ENCODE results near the gene ACTR5.

DNA sequence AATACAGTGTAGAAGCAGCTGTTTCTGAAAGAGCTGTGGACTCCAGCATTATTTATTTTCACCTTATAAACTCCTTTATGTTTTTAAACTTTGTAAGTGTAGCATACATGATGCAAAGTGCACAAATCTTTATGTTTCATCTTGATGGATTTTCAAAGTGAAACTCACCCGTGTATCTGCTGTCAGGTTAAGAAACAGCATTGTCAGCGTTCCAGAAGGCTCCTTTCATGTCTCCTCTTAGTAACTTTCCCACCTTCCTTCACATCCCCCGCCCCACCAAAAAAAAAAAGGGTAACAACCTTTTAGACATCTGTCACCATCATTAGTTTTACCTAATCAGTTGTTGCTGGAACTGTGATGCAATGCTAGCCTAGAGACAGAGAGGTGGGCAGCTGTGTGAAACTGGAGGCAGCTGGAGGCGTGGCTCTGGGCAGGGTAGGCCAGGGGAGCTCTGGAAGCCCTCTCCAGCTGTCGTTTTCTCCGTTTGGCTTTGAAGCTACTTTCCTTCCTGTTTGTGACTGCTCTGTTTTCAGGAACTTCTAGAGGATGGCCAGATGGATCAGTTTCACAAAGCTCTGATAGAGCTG, 7.2 kb downstream of the ACTR5 start:
- no peak for TF ChIP-seq POLR2AphosphoS5 (IDR thresholded peaks at IDR 0.05)
- TF ChIP-seq POLR2A (IDR thresholded peaks at IDR 0.05), result no peak
